LNCAP (cell line): Measurements from ENCODE around the gene GABRB2.

ENCODE experiments used
- CTCF ChIP-seq: fragments of 450-650 bp; IDR thresholded peaks from 2 replicates; pipeline ENCODE4 v1.5.1; 2017; ENCODE audit warnings: mild to moderate bottlenecking

GABRB2 gene

GRCh38 chr5:161311965-161312364, 234.6 kb downstream of the GABRB2 start:
- no peak for TF ChIP-seq CTCF

GRCh38 chr5:161311146-161311708, 235.3 kb downstream of the GABRB2 start:
- no peak for TF ChIP-seq CTCF

GRCh38 chr5:161306351-161306995, 240.1 kb downstream of the GABRB2 start:
- TF ChIP-seq CTCF = no peak

- no peak for TF ChIP-seq CTCF
These were observed 240.9 kb downstream of the GABRB2 start for GRCh38 chr5:161305601-161306000.

GRCh38 chr5:161302559-161302958, 244.0 kb downstream of the GABRB2 start:
- no peak for TF ChIP-seq CTCF

GRCh38 chr5:161301586-161301985, 244.9 kb downstream of the GABRB2 start:
- TF ChIP-seq CTCF = no peak

GRCh38 chr5:161299053-161299452, 247.5 kb downstream of the GABRB2 start:
- no peak for TF ChIP-seq CTCF
